GM10266 (cell line): Measurements from ENCODE around the gene CAMLG.
"Not testable (repeated sequence)": the region's sequence is repeated elsewhere in the genome, so short reads cannot be mapped to it uniquely, and the experiment has no call there.

ENCODE experiments used
- DNase-seq: peaks from one replicate; pipeline ENCODE4 v3.0.0; 2012; ENCODE audit errors: extremely low spot score
- CTCF ChIP-seq: IDR thresholded peaks from 2 replicates; pipeline ENCODE4 v1.5.1; 2012; ENCODE audit warnings: mild to moderate bottlenecking, low read depth; ENCODE audit not compliant: control insufficient read depth, insufficient read depth; ENCODE audit errors: missing control alignments

The CAMLG gene

DNA sequence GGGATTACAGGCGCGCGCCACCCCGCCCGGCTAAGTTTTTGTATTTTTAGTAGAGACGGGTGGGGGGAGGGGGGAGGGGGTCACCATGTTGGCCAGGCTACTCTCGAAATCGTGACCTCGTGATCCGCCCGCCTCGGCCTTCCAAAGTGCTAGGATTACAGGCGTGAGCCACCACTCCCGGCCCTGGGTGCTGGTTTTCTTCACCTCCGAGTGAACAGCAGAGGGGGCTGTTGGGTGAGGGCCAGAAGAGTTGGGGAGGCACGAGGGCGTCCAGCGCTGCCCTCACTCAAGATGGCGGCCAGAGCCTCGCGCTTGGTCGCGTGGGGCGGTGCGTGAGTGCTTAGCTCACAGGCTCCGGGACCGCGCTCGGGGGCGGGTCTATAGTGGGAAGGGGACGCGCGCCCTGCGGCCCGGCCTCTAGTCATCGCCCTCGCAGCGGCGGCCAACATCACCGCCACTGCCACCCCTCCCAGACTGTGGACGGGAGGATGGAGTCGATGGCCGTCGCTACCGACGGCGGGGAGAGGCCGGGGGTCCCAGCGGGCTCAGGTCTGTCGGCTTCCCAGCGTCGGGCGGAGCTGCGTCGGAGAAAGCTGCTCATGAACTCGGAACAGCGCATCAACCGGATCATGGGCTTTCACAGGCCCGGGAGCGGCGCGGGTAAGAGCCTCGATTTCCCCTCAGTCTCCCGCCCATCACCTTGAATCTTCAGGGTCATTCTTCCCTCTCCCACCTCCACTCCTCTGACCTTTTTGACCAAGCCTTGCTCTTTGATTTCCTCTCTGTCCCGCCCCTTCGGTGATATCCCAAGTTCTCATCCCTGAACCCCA is at the start of gene CAMLG:
Gene CAMLG, plus strand, starts transcription at position 416 of the 830 bp plus-strand sequence. Its CDS starts 73 bp downstream, at position 489.
- peak; percentile 90 for DNase-seq

DNA sequence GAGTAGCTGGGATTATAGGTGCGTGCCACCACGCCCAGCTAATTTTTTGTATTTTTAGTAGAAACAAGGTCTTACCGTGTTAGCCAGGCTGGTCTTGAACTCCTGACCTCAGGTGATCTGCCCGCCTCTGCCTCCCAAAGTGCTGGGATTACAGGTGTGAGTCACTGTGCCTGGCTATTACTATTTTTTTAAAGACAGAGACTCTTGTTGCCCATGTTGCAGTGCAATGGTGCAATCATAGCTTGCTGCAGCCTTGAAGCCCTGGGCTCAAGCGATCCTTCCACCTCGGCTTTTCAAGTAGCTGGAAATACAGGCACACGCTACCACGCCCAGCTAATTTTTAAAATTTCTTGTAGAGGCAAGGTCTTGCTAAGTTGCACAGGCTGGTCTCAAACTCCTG is 48.2 kb upstream of the CAMLG start:
- DNase-seq = not testable (repeated sequence)

More for the DNA sequence above, at the start of gene CAMLG:
- TF ChIP-seq CTCF = peak; percentile 81

GRCh38 chr5:134692722-134693121 is 45.6 kb upstream of the CAMLG start:
- no peak for DNase-seq
- TF ChIP-seq CTCF = no peak

- no peak for DNase-seq
- no peak for TF ChIP-seq CTCF
Observed at GRCh38 chr5:134708301-134708700, 30.0 kb upstream of the CAMLG start.

GRCh38 chr5:134714120-134714519 is 24.2 kb upstream of the CAMLG start:
- TF ChIP-seq CTCF = no peak

DNA sequence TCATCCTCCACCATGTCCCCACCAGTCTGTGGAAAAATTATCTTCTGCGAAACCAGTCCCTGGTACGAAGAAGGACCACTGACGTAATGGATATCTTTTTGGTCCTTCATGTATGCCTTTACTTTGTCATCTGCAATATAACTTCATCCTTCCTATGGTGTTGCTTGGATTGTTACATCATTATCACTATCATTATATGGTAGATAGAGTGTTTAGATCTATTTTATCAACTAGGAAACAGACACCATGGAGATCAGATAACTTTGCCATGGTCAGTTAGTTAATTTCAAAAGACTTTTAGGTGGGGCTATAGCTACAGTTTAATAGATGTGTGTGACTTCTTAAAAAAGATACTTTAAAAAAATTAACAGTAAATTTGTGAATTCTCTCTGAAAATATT is 23.8 kb upstream of the CAMLG start:
- TF ChIP-seq CTCF = no peak
- no peak for DNase-seq

More at GRCh38 chr5:134714120-134714519, 24.2 kb upstream of the CAMLG start:
- no peak for DNase-seq

GRCh38 chr5:134715466-134715865 is 22.9 kb upstream of the CAMLG start:
- DNase-seq = not testable (repeated sequence)

- no peak for DNase-seq
- no peak for TF ChIP-seq CTCF
Observed at GRCh38 chr5:134724872-134725271, 13.5 kb upstream of the CAMLG start.
